ENCODE results near the gene UBQLN4. TPM values are rescaled to one million over a fixed set of nuclear protein-coding genes. Genes with fewer than 3 reads are reported as not detected.
"Not testable (repeated sequence)": the region's sequence is repeated elsewhere in the genome, so short reads cannot be mapped to it uniquely, and the experiment has no call there.

UBQLN4 gene
- total RNA-seq, 1 donor from 2014 or later, result 29.9 TPM

DNA sequence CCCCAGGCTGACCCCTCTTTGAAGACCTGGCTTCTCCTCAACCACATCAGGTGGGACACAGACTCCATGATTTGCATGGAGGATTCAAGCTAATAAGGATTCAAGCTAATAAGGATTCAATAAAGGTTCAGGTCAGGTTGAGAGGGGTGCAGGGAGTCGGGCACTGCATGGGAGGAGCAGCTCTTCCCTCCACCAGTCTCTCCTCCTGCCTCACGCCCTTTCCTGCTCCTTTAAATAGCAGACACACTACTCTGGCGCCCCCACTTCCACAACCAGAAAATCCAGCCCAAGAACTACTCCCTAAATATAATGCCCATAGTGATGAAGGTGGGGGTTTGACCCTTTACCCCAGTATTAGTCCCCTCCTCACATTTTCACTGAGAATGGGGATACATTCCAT, 21.6 kb upstream of the UBQLN4 start:
- DNase-seq, result no peak
- peaks cover 28% of the 10 kb centered on the region for H3K4me1 ChIP-seq
- intact Hi-C loops (cut with micrococcal nuclease), result no loop called here
- no peaks in the 10 kb centered on the region for H3K9me3 ChIP-seq (replicated peaks)
- TF ChIP-seq, protein P1, sequence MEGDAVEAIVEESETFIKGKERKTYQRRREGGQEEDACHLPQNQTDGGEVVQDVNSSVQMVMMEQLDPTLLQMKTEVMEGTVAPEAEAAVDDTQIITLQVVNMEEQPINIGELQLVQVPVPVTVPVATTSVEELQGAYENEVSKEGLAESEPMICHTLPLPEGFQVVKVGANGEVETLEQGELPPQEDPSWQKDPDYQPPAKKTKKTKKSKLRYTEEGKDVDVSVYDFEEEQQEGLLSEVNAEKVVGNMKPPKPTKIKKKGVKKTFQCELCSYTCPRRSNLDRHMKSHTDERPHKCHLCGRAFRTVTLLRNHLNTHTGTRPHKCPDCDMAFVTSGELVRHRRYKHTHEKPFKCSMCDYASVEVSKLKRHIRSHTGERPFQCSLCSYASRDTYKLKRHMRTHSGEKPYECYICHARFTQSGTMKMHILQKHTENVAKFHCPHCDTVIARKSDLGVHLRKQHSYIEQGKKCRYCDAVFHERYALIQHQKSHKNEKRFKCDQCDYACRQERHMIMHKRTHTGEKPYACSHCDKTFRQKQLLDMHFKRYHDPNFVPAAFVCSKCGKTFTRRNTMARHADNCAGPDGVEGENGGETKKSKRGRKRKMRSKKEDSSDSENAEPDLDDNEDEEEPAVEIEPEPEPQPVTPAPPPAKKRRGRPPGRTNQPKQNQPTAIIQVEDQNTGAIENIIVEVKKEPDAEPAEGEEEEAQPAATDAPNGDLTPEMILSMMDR (IDR thresholded peaks at IDR 0.05; ENCODE audit: borderline replicate concordance), result no peak
- no peak overlapping the region for H3K27ac ChIP-seq (replicated peaks)
- H3K27me3 ChIP-seq (ENCODE audit: low read depth), result no peaks in the 10 kb centered on the region
- no peak overlapping the region for H3K4me3 ChIP-seq
- no peaks in the 10 kb centered on the region for H3K36me3 ChIP-seq

DNA sequence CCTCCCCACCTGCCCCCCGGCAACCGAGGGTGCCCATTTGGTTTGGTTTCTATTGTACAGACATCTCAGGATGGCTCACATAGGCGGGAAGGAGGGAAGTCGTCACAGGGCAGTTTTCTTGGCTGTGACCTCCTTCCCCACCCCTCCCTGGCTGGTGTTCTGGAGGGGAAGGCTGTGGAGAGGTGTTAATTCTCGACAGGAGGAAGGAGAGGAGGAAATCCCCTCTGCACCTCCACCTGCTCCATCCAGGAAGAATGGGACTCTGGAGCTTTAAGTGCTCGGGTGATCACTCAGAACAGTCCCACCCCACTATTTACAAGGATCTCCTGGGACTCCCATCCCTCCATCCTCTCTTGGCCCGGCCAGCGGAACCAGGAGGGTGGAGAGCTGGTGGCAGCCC, 21.1 kb upstream of the UBQLN4 start:
- Histone ChIP-seq H3K27ac (replicated peaks) (no peak overlapping the region), H3K36me3 (no peaks in the 10 kb centered on the region), H3K9me3 (replicated peaks) (no peaks in the 10 kb centered on the region), H3K4me1 (peaks cover 33% of the 10 kb centered on the region), H3K4me3 (no peak overlapping the region), H3K27me3 (ENCODE audit: low read depth) (no peaks in the 10 kb centered on the region)
- DNase-seq, result no peak
- TF ChIP-seq, protein P1 (IDR thresholded peaks at IDR 0.05; ENCODE audit: borderline replicate concordance), result no peak
- intact Hi-C loops (cut with micrococcal nuclease), result no loop called here

DNA sequence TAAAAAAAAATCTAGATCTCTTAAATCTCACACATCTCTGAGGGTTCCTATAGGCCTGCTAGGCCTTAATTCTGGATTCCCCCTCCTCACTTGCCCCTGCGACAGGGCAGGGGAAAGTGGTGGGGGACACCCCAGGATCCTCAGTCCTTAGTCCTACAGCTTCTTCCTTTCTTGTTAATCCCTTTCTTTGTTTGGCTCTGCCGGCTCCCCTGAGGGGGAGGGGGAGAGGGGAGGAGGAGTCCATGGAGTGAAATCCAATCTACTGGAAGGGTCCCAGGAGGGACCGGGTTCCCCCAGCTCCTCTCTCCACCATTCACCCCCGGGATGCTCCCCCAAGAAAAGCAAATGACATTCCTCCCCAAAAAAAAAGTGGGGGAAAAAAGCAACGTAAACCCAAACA, 20.1 kb upstream of the UBQLN4 start:
- TF ChIP-seq, protein P1 (IDR thresholded peaks at IDR 0.05; ENCODE audit: borderline replicate concordance), result no peak
- Histone ChIP-seq H3K27me3 (ENCODE audit: low read depth) (no peaks in the 10 kb centered on the region), H3K4me1 (peaks cover 33% of the 10 kb centered on the region), H3K4me3 (no peak overlapping the region), H3K27ac (replicated peaks) (no peak overlapping the region), H3K9me3 (replicated peaks) (no peaks in the 10 kb centered on the region), H3K36me3 (no peaks in the 10 kb centered on the region)
- DNase-seq, result no peak
- intact Hi-C loops (cut with micrococcal nuclease), result no loop called here

DNA sequence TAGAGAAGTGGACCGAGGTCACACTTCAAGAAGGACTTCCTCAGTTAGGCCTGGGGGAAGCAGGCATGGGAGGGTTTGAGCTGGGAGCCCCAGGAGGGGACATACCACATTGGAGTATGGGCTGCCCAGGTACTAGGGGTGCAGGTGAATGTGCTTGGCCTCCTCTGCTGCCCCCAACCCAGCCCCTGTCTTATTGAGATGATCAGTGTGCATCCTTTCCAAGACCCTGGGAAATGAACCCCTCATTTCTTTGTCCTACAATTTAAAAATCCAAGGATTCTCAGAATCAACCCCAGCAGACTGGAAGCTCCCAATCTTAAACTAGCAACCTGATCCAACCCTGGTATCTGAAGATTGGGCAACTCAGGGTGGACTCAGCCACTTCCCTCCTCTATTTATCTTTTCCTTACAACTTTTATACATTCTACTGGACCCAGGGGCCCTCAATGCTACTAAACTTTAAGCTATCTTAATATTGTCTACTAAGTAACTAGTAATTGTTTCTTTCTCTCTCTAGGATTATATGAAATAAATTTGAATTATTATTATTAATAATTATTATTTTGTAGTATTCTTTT, 19.6 kb upstream of the UBQLN4 start:
- DNase-seq, result no peak
- intact Hi-C loops (cut with micrococcal nuclease), result no loop called here

DNA sequence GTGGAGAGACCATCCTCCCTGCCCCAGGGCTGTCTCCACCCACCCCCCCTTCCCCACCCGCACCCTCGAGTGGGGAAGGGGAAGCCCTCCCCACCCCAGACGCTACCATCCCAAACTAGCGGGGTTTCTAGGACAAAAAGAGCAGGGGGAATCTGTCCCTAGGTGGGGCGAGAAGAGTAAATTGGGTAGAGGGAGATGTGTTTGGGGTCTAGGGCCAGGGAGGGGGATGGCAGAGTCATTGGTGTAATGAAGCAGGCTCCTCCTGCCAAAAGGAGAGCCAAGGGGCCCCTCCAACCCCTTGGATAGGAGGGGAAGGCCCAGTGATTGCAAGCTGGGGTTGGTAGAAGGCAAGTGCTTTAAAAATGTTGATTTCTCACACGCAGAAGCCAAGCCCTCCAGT, 18.7 kb upstream of the UBQLN4 start:
- intact Hi-C loops (cut with micrococcal nuclease), result no loop called here
- Histone ChIP-seq H3K4me3 (no peak overlapping the region), H3K9me3 (replicated peaks) (no peaks in the 10 kb centered on the region), H3K4me1 (peaks cover 33% of the 10 kb centered on the region), H3K27me3 (ENCODE audit: low read depth) (no peaks in the 10 kb centered on the region), H3K36me3 (no peaks in the 10 kb centered on the region), H3K27ac (replicated peaks) (no peak overlapping the region)
- no peak for DNase-seq
- TF ChIP-seq, protein P1 (IDR thresholded peaks at IDR 0.05; ENCODE audit: borderline replicate concordance), result no peak

More for the DNA sequence above, 19.6 kb upstream of the UBQLN4 start:
- TF ChIP-seq, protein P1 (IDR thresholded peaks at IDR 0.05; ENCODE audit: borderline replicate concordance), result no peak
- Histone ChIP-seq H3K36me3 (no peaks in the 10 kb centered on the region), H3K4me3 (no peak overlapping the region), H3K4me1 (peaks cover 33% of the 10 kb centered on the region), H3K27me3 (ENCODE audit: low read depth) (no peaks in the 10 kb centered on the region), H3K27ac (replicated peaks) (no peak overlapping the region), H3K9me3 (replicated peaks) (no peaks in the 10 kb centered on the region)

DNA sequence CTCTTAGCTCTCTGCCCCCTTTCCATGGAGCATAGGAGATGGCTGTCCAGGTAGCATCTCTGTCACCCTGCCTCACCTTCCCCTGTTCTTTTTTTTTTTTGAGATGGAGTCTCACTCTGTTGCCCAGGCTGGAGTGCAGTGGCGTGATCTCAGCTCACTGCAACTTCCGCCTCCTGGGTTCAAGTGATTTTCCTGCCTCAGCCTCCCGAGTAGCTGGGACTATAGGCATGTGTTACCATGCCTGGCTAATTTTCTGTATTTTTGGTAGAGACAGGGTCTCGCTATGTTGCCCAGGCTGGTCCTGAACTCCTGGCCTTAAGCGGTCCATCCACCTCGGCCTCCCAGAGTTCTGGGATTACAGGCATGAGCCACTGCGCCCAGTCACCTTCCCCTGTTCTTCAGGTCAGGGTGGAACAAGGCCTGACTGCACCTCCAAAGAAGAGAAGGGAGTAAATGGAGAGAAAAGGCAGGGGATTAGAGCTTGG, 17.8 kb upstream of the UBQLN4 start:
- intact Hi-C loops (cut with micrococcal nuclease); H3K27ac ChIP-seq (replicated peaks); H3K4me3 ChIP-seq; H3K27me3 ChIP-seq (ENCODE audit: low read depth); H3K36me3 ChIP-seq; H3K9me3 ChIP-seq (replicated peaks); DNase-seq: not testable (repeated sequence)
- peaks cover 27% of the 10 kb centered on the region for H3K4me1 ChIP-seq
